IPS-18c (cell line): ENCODE results near the gene PIK3CD.
"Not testable (repeated sequence)": the region's sequence is repeated elsewhere in the genome, so short reads cannot be mapped to it uniquely, and the experiment has no call there.

Experiments
- H3K4me3 ChIP-seq: 2 replicates; pipeline ENCODE4 v1.7.0; 2013; ENCODE audit warnings: low read depth, mild to moderate bottlenecking, low read length, moderate library complexity; ENCODE audit not compliant: insufficient read depth
- H3K9me3 ChIP-seq: one replicate; pipeline ENCODE4 v1.6.1; 2013; ENCODE audit warnings: mild to moderate bottlenecking, low read length, moderate library complexity; ENCODE audit not compliant: control insufficient read depth, insufficient read depth

PIK3CD gene

DNA sequence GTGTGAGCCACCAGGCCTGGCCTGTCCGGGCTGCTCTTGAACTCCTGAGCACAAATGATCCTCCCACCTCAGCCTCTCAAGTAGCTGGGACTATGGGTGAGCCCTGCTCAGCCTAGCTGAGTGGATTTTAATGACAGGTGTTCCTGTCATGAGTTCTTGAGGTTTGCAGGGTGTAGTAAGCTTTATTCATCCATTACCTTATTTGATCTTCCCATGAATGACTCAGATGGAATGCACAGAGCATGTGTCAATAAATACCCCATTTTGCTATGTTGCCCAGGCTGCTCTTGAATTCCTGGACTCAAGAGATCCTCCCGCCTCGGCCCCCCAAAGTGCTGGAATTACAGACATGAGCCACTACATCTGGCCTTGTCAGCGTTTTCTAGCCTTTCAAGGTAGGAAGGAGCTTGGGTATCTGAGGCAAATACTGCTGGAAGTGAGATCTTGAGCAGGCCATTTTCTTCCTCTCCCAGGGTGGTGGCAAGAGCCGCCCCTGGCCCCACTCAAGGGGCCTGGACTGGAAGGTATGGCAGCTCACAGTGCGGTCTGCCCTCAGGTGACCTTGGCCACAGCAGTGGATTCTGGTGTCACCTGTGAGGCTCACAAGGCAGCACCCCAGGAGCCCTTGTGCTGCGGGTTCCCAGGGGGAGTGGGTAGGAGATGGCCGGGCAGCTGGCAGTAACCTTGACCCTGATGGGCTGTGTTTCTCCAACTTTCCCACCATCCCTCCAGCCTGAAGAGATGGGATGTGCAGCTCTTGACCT lies 20.0 kb downstream of the PIK3CD start:
- Histone ChIP-seq H3K4me3 (no peak overlapping the region), H3K9me3 (no peaks in the 10 kb centered on the region)

GRCh38 chr1:9672444-9672843 lies 20.9 kb downstream of the PIK3CD start:
- Histone ChIP-seq H3K4me3 (no peak overlapping the region), H3K9me3 (no peaks in the 10 kb centered on the region)

DNA sequence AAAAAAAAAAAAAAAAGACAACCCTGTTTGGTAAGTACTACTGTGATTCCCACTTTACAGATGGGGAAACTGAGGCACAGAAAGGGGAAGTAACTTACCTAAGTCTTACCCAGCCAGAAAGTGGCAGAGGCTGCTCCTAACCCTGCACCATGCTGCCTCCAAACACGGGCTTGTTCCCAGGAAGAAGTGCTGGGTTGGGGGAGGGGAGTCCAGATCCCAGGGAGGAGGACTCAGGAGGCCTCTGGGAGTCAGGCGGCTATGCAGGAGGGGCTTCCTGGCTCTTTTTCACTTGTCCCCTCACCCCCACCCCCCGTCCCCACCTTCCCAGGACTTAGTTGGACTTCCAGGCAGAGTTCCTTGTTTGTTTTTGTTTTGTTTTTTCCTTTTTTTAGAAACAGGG lies 23.9 kb downstream of the PIK3CD start:
- no peak overlapping the region for H3K4me3 ChIP-seq
- H3K9me3 ChIP-seq: no peaks in the 10 kb centered on the region

- not testable (repeated sequence) for H3K4me3 ChIP-seq, H3K9me3 ChIP-seq
Observed at GRCh38 chr1:9676128-9676527, 24.6 kb downstream of the PIK3CD start.

DNA sequence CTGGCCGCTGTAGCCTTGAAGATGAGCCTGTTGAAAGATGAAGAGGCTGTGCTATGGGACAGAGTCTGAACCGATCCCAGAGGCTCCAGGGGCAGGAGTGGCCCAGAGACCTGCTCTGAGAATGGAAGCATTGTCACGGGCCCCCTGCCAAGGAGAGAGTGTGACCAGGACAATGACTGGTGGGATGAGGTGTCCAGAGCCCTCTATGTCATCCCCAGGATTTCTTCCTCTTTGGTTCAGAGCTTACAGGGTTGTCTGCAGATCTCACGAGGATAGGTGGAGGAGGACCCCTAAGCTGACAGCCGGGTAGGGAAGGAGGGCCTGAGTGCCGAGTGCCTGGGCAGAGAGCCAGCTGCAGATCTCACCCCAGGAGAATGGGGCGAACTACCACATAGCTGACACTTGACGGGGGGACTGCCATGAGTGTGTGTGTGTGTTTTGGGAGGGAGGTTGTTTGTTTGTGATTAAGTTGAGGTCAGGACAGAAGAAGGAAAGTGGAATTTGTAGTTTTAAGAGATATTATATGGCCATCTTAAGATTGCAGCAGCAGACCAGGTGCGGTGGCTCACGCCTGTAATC lies 25.4 kb downstream of the PIK3CD start:
- H3K4me3 ChIP-seq: no peak overlapping the region
- no peaks in the 10 kb centered on the region for H3K9me3 ChIP-seq

- no peaks in the 10 kb centered on the region for H3K9me3 ChIP-seq
- H3K4me3 ChIP-seq: no peak overlapping the region
Observed at GRCh38 chr1:9680091-9680490, 28.6 kb downstream of the PIK3CD start.

DNA sequence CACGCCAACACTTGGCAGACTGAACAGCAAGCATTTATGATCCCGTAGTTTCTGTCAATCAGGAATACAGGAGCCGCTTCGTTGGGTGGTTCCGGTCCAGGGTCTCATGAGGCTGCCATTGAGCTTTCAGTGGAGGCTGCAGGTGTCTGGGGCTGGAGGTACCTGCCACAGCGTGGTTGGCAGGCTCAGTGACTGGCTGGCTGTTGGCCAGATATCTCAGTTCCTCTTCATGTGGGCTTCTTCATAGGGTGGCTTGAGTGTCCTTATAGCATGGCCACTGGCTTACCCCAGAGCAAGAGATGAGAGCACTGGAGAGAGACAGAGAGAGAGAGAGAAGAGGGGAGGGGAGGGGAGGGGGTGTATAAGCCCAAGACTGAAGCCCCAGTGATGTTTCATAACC lies 29.3 kb downstream of the PIK3CD start:
- no peaks in the 10 kb centered on the region for H3K9me3 ChIP-seq
- H3K4me3 ChIP-seq: no peak overlapping the region

GRCh38 chr1:9684801-9685200 lies 33.3 kb downstream of the PIK3CD start:
- Histone ChIP-seq H3K9me3 (no peaks in the 10 kb centered on the region), H3K4me3 (no peak overlapping the region)

GRCh38 chr1:9687120-9687873 lies 35.8 kb downstream of the PIK3CD start:
- no peaks in the 10 kb centered on the region for H3K9me3 ChIP-seq
- peak overlapping the region; percentile 81 for H3K4me3 ChIP-seq

GRCh38 chr1:9687874-9688582 lies 36.5 kb downstream of the PIK3CD start:
- Histone ChIP-seq H3K9me3 (no peaks in the 10 kb centered on the region), H3K4me3 (peak overlapping the region; percentile 81)

GRCh38 chr1:9688599-9688998 lies 37.1 kb downstream of the PIK3CD start:
- H3K4me3 ChIP-seq: peak overlapping the region; percentile 81
- no peaks in the 10 kb centered on the region for H3K9me3 ChIP-seq

GRCh38 chr1:9689011-9689706 lies 37.6 kb downstream of the PIK3CD start:
- H3K4me3 ChIP-seq: peak overlapping the region; percentile 81
- no peaks in the 10 kb centered on the region for H3K9me3 ChIP-seq

DNA sequence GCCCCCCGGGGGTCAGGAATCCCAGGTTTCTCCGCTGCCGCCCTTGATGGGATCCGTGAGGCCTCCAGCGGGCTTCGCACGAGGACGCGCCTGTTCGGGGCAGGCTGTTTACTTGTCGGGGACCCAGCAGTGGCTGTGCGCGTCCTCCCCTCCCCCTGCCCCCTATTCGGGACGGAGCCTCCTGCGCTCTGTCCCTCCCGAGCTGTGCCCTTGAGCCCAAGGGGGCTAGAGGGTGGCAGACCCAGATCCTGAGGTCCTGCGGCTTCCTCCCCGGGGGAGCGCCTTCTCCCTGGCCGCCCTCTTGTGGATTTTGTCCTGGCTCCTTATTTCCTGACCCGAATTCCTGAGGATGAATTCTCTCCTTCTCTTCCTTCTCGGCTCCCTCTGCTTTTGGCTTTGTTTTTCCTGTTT lies 38.4 kb downstream of the PIK3CD start:
- Histone ChIP-seq H3K4me3 (peak overlapping the region; percentile 75), H3K9me3 (no peaks in the 10 kb centered on the region)

DNA sequence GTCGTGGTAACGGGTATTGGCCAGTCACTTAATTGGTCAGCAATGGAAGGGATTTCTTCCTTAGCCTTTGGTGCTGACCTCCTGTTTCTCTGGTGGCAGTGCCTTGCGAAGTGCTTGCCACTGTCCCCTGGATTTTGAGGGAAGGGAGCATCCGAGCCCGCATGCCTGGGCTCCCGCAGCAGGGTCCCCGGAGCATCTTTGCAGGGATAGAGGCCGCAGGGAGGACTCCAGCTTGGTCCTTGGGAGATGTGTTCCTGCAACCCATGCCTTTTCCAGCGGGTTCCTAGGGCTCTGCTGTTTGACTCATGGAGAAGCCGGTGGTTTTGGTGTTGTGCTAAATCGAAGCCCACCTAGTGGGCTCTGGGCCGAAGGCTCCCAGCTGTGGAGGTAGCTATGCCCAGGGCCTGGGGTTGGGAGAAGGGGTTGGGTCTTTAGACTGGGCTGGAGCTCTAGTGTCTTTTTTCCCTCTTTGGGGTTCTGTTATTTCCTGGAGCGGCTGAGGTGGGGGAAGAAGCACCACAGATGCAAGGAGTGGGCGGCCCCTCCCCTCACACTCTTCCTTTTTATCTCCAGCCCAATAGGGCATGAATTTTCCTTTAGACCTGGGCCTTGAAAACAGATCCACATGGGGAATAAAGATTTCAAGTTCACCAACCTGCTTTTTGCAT lies 39.0 kb downstream of the PIK3CD start:
- peak overlapping the region; percentile 75 for H3K4me3 ChIP-seq
- H3K9me3 ChIP-seq: no peaks in the 10 kb centered on the region

DNA sequence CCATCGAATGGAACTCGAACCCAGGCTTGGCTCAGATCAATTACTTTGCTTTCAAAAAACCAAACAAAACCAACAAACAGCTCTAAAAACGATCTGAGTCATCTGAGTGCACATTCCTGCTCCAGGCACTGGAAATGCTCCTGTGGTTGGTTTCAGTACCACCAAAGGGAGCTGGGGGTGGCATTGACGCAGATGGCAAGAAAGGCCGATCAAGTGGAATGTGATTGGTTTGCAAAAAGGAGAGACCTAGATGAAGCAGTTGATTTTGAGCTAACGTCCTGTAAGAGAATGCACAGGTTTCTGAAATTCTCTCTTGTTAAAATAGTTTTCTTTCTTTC lies 39.5 kb downstream of the PIK3CD start:
- H3K4me3 ChIP-seq: no peak overlapping the region; the same call in 1 of the 2 replicates
- H3K9me3 ChIP-seq: no peaks in the 10 kb centered on the region

DNA sequence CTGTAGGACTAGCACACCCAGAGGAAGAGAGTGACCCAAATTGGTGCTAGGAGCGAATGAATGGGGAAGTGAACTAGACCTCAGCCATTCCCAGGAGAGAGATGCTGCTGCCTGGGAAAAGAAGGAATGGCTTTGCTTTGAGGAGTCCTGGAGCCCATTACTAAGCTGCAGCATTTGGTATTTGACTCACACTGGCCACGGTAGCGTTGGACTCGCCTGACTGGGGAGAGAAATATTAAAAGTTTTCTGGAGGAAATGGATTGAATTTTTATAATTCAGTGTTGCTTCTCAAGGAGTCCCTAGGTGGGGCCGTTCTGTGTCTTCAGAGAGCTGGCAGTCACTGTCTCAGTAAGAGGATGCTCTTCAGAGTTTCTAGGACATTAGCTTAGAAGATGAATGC lies 40.2 kb downstream of the PIK3CD start:
- Histone ChIP-seq H3K4me3 (no peak overlapping the region; the same call in 1 of the 2 replicates), H3K9me3 (no peaks in the 10 kb centered on the region)

DNA sequence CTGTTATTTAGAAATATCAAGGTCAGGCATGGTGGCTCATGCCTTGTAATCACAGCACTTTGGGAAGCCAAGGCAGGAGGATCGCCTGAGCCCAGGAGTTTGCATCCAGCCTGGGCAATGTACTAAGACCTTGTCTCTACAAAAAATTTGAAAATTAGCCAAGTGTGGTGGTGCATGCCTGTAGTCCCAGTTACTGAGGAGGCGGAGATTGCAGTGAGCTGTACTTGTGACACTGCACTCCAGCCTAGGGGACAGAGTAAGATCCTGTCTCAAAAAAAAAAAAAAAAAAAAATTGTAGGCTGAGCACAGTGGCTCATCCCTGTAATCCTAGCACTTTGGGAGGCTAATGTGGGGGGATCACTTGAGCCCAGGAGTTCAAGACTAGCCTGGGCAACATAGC lies 45.3 kb downstream of the PIK3CD start:
- Histone ChIP-seq H3K4me3 (no peak overlapping the region), H3K9me3 (no peaks in the 10 kb centered on the region)
